Stimulated activated naive CD4-positive, alpha-beta T cell (primary cell): Measurements from ENCODE around the gene COG7.

Experiments used
- DNase-seq, 6 experiments: peaks; one replicate each; lab custom pipeline; 2025; lab: John Stamatoyannopoulos, UW

The COG7 gene

GRCh38 chr16:23359092-23359760 lies 93.8 kb downstream of the COG7 start:
- no peak for DNase-seq

DNA sequence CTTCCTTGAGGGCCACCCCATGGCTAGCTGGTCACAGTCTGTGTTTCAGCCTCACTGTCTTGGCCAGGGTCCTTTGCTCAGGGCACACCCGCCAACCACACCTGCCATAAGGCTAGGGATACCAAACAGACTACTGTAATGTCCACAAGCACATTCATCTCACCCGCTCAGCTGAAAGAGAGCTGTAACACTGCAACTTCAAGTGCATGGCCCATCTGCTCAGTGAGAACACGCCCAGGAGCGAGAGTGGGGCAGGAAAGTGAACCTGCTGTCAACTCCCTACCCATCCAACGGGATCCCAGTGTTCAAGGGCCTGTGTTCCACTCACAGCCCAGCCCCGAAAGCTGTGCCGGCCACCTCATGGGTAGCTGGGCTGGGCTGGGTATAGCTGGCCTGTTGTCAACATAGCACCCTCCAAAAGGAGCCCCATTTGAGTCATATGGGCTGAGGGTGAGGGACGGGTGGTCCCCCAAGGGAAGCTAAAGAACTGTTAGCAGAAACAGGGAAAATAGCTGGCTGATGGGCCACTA lies 95.2 kb downstream of the COG7 start:
- no peak for DNase-seq

DNA sequence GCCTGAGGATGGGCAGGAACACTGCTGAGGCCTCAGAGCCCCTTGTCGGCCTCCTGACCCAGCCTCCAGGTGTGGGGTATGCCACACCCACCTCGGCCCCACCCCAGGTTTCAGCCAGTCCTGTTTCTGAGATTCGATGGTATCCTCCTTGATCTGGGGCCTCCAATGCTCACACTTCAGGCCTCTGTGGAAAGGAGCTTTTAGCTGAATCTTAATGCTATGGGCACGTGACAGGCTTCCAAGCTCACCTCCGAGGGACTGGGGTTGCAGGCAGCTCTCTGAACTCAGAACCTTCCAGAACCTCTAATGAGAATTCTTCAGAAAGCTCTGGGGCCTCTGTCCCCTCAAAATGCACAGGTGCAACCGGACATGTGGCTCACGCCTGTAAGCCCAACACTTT lies 96.0 kb downstream of the COG7 start:
- DNase-seq = no peak

DNA sequence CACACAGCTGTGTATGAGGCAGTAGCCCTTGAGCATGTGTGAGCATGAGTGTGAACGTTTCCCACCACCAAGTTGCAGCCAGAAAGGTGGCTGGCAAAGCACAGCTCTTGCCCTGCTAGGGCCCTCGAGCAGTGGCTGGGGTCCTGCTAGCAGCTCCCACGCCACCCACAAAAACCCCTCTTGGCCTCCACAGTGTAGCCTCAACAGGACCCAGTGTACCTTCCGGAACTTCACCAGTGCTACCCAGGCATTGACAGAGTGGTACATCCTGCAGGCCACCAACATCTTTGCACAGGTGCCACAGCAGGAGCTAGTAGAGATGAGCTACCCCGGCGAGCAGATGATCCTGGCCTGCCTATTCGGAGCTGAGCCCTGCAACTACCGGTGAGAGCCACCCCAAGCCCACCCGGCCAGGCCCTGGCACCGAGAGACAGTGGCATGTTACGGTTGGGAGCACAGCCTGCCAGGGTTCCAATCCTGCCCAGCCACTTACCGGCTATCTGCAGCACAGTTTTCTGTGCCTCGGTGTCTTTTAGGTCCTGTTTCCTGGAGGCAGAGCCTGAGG lies 97.8 kb downstream of the COG7 start:
- no peak for DNase-seq

DNA sequence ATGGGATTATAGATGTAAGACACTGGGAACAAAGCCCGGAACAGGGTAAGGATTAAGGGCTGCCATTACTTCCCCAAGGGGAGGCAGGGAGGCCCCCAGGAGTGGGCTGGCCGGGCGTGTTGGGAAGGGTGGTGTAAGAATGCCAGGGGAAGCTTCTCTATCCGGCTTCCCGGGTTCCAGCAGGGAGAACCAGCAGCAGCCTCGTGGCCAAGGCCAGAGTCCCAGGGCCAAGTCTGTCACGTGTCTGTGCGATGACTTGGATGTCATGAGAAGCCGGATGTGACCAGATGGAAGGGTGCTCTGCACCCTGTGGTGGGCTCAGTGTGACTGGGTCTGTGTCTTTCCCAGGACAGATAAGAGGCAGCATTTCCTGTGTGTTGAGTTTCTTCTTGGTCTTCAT lies 98.7 kb downstream of the COG7 start:
- no peak for DNase-seq

GRCh38 chr16:23353440-23353839 lies 99.5 kb downstream of the COG7 start:
- DNase-seq = no peak

DNA sequence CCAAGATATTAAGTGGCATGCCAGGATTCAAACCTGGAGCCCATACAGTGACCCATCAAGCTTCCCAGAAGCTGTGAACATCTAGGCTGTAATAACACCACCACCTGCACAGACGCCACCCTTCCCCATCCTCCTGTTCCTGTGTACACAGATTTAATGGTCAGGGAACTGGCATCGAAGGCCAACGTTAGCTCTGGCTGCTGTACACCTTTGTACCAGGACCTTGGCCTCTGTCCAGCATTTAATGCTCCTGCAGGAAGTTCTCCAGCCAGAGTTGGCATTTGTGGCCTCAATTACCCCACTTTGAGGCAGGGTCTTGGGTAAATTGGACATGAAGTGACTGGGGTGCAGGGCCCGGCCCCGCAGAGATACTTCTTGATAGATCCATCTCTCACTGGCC lies 101.6 kb downstream of the COG7 start:
- no peak for DNase-seq

GRCh38 chr16:23348579-23349469 lies 104.2 kb downstream of the COG7 start:
- no peak for DNase-seq

GRCh38 chr16:23345237-23345636 lies 107.8 kb downstream of the COG7 start:
- no peak for DNase-seq

DNA sequence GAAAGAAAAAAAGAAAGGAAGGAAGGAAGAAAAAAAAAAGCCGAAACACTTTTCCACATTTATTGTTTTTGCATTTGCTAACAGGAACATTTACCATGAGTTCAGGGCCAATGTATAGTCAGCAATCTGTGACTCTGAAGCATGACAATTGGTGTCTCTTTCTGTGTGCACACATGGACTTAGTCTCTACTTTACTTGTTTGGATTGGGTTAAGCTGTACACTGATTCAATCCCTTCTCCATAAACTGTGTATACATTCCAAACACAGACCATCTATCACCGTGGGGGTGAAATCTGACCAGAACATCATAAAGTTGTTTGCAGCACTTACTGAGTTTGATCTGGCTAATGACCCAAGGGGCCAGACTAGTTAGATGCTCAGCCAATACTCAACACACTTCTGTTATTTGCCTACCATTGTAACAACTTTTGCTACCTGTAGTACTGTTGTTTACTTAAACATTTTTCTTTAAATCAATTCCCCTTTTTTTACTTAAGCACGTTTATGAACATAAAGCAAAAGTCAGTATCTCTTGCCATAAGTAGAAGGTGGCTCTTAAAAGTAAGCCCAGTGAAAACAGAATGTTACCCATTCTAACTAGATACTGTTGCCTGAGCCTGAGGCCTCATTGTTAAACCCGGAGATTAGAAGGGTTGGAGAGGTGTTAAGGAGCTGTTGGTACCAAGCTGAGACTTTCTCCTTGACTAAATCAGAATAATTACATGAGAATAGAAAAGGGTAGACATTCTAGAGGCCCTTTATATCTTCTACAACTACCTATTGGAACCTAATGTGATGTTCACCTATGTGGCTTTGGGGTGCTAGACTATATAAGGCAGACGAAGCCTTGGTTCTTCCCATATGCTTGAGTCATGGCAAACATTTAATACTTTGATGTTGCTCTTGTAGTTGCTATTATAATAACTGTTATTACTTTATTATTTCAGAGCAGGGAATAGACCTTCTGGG lies 109.1 kb downstream of the COG7 start:
- no peak for DNase-seq

- DNase-seq = no peak
These were observed 110.8 kb downstream of the COG7 start for GRCh38 chr16:23342083-23342640.

DNA sequence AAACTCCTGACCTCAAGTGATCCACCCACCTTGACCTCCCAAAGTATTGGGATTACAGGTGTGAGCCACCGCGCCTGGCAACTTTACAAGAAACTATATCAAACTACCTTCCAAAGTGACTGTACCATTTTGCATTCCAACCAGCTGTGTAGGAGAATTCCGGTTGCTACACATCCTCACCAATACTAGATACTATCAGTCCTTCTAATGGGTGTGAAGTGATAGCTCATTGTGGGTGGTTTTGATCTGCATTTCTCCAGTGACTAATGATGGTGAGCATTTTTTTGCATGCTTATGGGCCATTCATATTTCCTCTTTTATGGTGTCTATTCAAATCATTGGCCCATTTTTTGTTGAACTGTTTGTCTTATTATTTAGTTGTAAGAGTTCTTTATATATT lies 113.2 kb downstream of the COG7 start:
- no peak for DNase-seq
